ENCODE data around the gene COMMD1. TPM values are rescaled to one million over a fixed set of nuclear protein-coding genes. Genes with fewer than 3 reads are reported as not detected.
A peak's percentile ranks its signal among the peaks of the same experiment; 100 is the strongest.

Gene COMMD1
- total and polyA plus RNA-seq, 7 donors, result 33.6 to 67.3 (median 49.1) TPM

DNA sequence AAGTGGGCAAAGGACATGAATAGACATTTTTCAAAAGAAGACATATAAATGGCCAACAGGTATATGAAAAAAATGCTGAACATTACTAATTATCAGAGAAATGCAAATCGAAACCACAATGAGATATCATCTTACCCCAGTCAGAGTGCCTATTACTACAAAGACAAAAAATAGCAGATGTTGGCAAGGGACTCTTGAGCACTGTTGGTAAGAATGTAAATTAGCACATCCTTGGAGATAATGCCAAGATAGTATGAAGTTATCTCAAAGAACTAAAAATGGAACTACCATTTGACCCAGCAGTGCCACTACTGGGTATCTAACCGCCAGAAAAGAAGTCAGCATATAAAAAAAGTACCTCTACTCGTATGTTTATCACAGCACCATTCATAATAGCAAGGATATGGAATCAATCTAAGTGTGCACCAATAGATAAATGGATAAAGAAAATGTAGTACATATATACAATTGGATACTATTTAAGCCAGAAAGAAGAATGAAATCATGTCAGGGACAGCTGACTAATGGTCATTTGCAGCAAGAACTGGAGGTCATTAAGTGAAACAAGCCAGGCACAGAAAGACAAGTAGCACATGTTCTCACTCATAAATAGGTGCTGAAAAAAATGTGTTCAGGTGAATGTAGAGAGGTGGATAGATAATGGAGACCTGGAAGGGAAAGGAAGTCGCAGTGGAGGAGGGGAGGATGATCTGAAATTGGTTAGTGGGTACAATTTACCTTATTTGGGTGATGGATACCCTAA, 148.7 kb downstream of the COMMD1 start:
- Histone ChIP-seq H3K4me1 (peaks cover 12% of the 10 kb centered on the region), H3K27me3 (ENCODE audit: insufficient read depth in 3 of 3, low read length in 2 of 3) (no peaks in the 10 kb centered on the region), H3K4me3 (peak overlapping the region; percentile 16), H3K36me3 (ENCODE audit: insufficient read depth in 1 of 2, low read depth in 1 of 2) (no peaks in the 10 kb centered on the region), H3K27ac (no peak overlapping the region), H3K9me3 (no peaks in the 10 kb centered on the region)
- TF ChIP-seq, protein P1, sequence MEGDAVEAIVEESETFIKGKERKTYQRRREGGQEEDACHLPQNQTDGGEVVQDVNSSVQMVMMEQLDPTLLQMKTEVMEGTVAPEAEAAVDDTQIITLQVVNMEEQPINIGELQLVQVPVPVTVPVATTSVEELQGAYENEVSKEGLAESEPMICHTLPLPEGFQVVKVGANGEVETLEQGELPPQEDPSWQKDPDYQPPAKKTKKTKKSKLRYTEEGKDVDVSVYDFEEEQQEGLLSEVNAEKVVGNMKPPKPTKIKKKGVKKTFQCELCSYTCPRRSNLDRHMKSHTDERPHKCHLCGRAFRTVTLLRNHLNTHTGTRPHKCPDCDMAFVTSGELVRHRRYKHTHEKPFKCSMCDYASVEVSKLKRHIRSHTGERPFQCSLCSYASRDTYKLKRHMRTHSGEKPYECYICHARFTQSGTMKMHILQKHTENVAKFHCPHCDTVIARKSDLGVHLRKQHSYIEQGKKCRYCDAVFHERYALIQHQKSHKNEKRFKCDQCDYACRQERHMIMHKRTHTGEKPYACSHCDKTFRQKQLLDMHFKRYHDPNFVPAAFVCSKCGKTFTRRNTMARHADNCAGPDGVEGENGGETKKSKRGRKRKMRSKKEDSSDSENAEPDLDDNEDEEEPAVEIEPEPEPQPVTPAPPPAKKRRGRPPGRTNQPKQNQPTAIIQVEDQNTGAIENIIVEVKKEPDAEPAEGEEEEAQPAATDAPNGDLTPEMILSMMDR (IDR thresholded peaks at IDR 0.05), result no peak
- 49 to 61% (median 53%) methylated on average over 4 of the region's 4 CpGs for WGBS, 3 donors
- peak; percentile 78 to 96 (median 88) for ATAC-seq
- intact Hi-C loops (cut with DNase I), result no loop called here
- no peak for DNase-seq

DNA sequence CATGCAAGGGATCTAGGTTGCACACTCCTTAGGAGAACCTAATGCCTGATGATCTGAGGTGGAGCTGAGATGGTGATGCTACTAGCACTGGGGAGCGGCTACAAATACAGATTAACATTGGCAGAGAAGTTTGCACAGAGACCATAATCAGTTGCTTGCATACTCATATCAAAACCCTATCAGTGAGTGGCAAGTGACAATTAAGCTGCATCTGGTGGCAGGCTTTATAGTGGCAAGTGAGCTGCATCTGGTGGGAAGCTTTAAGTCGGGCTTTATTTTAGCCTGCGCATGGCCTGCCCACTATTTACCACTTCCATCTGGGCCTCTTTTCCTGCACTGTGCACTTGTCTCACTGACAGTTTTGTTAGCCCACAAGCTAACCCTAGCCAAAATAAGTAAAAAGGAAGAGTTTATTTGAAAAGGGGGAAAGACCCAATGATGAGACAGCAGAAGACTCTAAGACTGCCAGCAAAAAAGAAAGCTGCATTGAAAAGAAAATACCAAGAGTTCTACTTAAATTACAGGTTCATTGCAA, 149.5 kb downstream of the COMMD1 start:
- no peaks in the 10 kb centered on the region for H3K36me3 ChIP-seq (ENCODE audit: insufficient read depth in 1 of 2, low read depth in 1 of 2)
- no peaks in the 10 kb centered on the region for H3K27me3 ChIP-seq (ENCODE audit: insufficient read depth in 3 of 3, low read length in 2 of 3)
- H3K4me1 ChIP-seq, result peaks cover 12% of the 10 kb centered on the region
- WGBS, 3 donors, result 94 to 98% (median 96%) methylated on average over 3 of the region's 3 CpGs
- no peak for DNase-seq
- no peak for ATAC-seq
- intact Hi-C loops (cut with DNase I), result no loop called here
- H3K4me3 ChIP-seq, result no peak overlapping the region
- H3K9me3 ChIP-seq, result no peaks in the 10 kb centered on the region
- H3K27ac ChIP-seq, result no peak overlapping the region
- TF ChIP-seq, protein P1 (IDR thresholded peaks at IDR 0.05), result no peak

DNA sequence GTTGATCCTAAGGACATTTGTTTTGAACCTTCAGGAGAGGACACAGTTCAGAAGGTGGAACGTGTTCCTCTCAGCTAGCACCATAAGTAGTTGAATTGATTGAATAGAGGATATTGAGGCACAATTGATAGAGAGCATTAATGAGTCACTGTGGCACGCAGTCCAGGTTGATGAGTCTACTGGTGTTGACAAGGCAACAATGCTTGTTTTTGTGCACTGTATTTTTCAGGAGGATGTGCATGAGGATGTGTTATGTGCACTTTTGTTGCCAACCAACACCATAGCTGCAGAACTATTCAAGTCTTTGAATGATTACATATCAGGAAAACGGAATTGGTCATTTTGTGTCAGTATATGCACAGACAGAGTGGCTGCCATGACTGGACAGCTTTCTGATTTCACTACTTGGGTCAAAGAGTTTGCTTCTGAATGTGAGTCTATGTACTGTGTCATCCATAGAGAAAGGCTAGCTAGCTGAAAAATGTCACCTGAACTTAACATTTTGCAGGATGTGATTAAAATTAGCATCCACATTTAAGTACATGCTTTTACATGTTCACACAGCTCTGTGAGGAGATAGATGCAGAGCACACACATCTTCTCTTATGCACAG, 150.4 kb downstream of the COMMD1 start:
- peaks cover 12% of the 10 kb centered on the region for H3K4me1 ChIP-seq
- WGBS, 3 donors, result 92 to 97% (median 97%) methylated on average over 3 of the region's 3 CpGs
- no peak overlapping the region for H3K27ac ChIP-seq
- no peaks in the 10 kb centered on the region for H3K9me3 ChIP-seq
- no peak for ATAC-seq
- no peak for DNase-seq
- H3K4me3 ChIP-seq, result no peak overlapping the region
- no peaks in the 10 kb centered on the region for H3K36me3 ChIP-seq (ENCODE audit: insufficient read depth in 1 of 2, low read depth in 1 of 2)
- H3K27me3 ChIP-seq (ENCODE audit: insufficient read depth in 3 of 3, low read length in 2 of 3), result no peaks in the 10 kb centered on the region
- TF ChIP-seq, protein P1 (IDR thresholded peaks at IDR 0.05), result no peak
- intact Hi-C loops (cut with DNase I), result no loop called here

DNA sequence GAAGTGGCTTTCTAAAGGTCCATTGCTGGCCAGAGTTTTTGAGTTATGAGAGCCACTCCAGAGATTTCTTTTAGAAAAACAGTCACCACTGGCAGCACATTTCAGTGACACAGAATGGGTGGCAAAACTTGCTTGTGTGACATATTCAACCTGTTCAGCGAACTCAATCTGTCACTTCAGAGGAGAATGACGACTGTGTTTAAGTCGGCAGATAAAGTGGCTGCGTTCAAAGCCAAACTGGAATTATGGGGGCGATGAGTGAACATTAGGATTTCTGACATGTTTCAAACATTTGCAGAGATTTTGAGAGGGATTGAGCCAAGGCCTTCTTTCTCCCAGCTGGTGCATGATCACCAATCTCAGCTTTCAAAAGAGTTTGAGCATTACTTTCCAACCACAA, 150.9 kb downstream of the COMMD1 start:
- H3K4me1 ChIP-seq, result peaks cover 12% of the 10 kb centered on the region
- H3K27me3 ChIP-seq (ENCODE audit: insufficient read depth in 3 of 3, low read length in 2 of 3), result no peaks in the 10 kb centered on the region
- TF ChIP-seq, protein P1 (IDR thresholded peaks at IDR 0.05), result no peak
- H3K4me3 ChIP-seq, result no peak overlapping the region
- no peaks in the 10 kb centered on the region for H3K36me3 ChIP-seq (ENCODE audit: insufficient read depth in 1 of 2, low read depth in 1 of 2)
- intact Hi-C loops (cut with DNase I), result no loop called here
- WGBS, 3 donors, result 72 to 87% (median 76%) methylated on average over 5 of the region's 5 CpGs
- DNase-seq, result no peak
- no peak for ATAC-seq
- H3K27ac ChIP-seq, result no peak overlapping the region
- no peaks in the 10 kb centered on the region for H3K9me3 ChIP-seq

Data from psoas muscle (tissue), 8 donors.